ENCODE data around the gene TUBGCP6.

DNA sequence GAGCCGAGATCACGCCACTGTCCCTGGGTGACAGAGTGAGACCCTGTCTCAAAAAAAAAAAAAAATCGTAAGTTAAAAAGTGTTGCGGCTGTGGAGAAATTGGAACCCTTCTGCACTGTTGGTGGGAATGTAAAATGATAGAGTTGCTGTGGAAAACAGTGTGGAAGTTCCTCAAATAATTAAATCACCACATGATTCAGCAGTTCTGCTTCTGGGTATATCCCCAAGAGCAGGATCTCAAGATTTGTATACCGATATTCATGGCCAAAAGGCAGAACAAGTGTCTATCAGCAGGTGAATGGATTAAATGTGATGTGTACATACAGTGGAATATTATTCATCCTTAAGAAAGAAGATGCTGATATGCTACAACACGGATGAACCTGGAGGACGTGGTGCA lies 40.3 kb downstream of the TUBGCP6 start:
- no peak for TF ChIP-seq POLR2A (IDR thresholded peaks at IDR 0.05; ENCODE audit: low read depth, low read length)
- TF ChIP-seq POLR2AphosphoS5 (IDR thresholded peaks at IDR 0.05; ENCODE audit: low read depth, low read length), result no peak

All from GM12892 (cell line).